ENCODE data around the gene AKAP12. TPM values are rescaled to one million over a fixed set of nuclear protein-coding genes. Genes with fewer than 3 reads are reported as not detected.

The AKAP12 gene
- total RNA-seq, 1 donor from 2014 or later, result 15.4 TPM

- DNase-seq (ENCODE audit: low spot score), result no peak
- intact Hi-C loops (cut with DNase I), result no loop called here
These were observed 29.7 kb downstream of the AKAP12 start for GRCh38 chr6:151269321-151269995.

GRCh38 chr6:151275121-151275520 lies 35.4 kb downstream of the AKAP12 start:
- DNase-seq (ENCODE audit: low spot score), result no peak
- intact Hi-C loops (cut with DNase I), result no loop called here

DNA sequence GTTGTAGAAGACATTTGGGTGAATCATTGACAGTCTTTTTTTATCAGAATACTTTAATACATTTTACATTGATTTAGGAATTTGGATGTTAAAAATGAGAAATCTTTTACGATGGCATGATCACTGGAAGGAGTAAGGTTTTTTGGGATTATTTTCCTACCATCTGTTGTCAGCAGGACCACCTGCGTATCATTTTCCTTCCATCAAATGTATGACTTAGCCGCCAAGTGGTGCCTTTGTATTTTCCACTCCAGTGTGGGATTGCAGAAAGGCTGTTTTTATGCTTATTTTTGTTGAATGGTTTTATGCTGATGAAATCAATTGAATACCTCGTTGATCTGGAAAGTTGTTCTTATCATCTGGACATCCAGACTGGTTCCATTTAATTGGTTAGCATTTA lies 35.8 kb downstream of the AKAP12 start:
- intact Hi-C loops (cut with DNase I), result no loop called here
- DNase-seq (ENCODE audit: low spot score), result no peak

- intact Hi-C loops (cut with DNase I), result no loop called here
- no peak for DNase-seq (ENCODE audit: low spot score)
These were observed 36.5 kb downstream of the AKAP12 start for GRCh38 chr6:151276112-151276740.

- no peak for DNase-seq (ENCODE audit: low spot score)
- intact Hi-C loops (cut with DNase I), result no loop called here
These were observed 40.1 kb downstream of the AKAP12 start for GRCh38 chr6:151279891-151280290.

GRCh38 chr6:151280859-151281258 lies 41.1 kb downstream of the AKAP12 start:
- no peak for DNase-seq (ENCODE audit: low spot score)
- intact Hi-C loops (cut with DNase I), result no loop called here

GRCh38 chr6:151284012-151284411 lies 44.2 kb downstream of the AKAP12 start:
- DNase-seq (ENCODE audit: low spot score), result no peak
- intact Hi-C loops (cut with DNase I), result no loop called here

DNA sequence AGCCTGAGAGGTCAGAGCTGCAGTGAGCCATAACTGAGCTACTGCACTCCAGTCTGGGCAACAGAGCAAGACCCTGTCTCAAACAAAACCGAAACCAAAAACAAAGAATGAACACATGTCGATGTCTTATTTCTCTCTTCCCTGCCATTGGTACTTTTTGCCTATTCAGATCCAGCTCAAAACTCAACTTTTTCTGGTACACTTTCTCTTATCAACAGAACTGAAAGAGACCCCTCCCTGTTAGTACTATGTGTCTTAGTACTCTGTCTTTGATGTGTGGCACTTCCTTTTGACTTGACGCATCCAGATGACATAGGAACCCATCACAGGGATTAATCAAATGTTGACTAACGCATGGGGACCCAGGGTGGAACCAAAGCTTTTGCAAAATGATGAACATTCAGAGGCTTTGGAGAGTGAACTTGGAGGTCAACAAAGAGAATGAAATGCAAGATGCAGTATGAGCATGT lies 44.8 kb downstream of the AKAP12 start:
- no peak for DNase-seq (ENCODE audit: low spot score)
- intact Hi-C loops (cut with DNase I), result no loop called here

DNA sequence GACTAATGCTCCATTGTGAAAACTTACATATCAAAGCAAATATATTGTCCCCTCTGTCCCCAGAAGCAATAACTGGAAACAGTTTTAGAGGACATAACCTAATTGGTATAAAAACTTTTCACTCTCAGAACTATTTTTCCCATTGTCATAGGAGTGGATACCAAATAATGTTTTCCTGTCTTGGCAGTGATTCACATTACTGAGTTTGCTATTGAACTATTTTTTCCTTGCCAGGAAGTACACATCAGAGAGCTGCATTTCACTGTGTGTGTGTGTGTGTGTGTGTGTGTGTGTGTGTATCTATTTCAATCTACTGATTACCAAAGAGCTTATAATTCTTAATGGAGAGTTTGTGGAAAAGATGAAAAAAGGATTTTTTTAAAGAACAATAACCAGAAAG lies 45.4 kb downstream of the AKAP12 start:
- intact Hi-C loops (cut with DNase I), result no loop called here
- no peak for DNase-seq (ENCODE audit: low spot score)

GRCh38 chr6:151286214-151286613 lies 46.4 kb downstream of the AKAP12 start:
- no peak for DNase-seq (ENCODE audit: low spot score)
- intact Hi-C loops (cut with DNase I), result no loop called here

- DNase-seq (ENCODE audit: low spot score), result no peak
- intact Hi-C loops (cut with DNase I), result no loop called here
These were observed 49.1 kb downstream of the AKAP12 start for GRCh38 chr6:151288712-151289398.

- no peak for DNase-seq (ENCODE audit: low spot score)
These were observed 49.7 kb downstream of the AKAP12 start for GRCh38 chr6:151289399-151290007.

DNA sequence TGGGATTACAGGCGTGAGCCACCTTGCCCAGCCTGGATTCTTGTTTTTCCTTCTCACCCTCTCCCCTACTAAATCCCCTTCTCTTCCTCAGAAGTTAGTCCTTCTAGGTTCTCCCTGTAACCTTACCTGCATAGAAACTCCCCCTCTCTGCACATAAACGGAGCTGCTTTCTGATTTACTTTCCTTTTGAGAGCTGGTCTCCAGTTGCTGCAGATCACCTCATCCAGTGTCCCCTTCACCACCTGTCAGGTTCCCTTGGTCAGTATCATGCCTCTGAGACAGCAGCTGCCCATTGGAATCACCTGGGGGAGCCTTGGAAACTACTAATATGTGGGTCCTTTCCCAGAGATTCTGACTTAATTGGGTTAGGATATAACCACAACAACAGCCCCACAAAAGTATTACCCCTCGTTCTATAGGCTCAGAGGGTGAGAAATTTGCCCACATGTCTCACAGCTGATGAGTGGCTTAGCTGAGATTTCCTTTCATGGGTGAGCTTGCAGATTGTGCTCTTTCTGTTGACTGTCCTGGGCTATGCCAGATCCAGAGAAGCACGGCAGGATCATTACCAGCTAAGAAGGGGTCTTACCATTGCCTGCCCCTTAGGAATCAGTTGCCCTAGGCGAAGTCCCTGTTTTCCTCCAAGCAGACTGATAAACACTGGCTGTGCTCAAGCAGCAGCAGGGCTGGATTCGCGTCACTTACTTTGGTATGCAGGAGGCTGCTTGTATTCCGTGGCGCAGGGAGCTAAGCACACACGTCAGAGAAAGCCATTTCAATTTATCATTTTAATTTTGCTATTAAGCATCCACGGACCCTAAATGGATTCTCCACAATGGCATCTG lies 51.3 kb downstream of the AKAP12 start:
- no peak for DNase-seq (ENCODE audit: low spot score)
- intact Hi-C loops (cut with DNase I), result no loop called here

More at GRCh38 chr6:151289399-151290007, 49.7 kb downstream of the AKAP12 start:
- intact Hi-C loops (cut with DNase I), result no loop called here

DNA sequence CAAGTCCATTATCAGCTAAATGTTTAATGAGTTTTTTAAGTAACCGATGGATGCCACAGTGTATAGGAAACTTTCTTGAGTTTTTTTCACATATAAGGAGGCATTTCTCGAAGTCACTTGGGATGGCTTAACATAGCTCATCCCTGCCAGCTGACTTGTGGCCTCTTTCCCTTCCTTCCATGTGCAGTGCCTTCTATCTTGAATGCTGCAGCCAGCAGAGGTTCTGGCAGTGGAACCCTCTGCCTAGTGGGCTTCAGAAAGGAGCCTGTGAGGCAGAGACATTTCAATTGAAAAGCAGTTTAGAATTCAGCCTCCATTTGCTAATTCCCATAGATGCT lies 51.9 kb downstream of the AKAP12 start:
- no peak for DNase-seq (ENCODE audit: low spot score)
- intact Hi-C loops (cut with DNase I), result no loop called here

DNA sequence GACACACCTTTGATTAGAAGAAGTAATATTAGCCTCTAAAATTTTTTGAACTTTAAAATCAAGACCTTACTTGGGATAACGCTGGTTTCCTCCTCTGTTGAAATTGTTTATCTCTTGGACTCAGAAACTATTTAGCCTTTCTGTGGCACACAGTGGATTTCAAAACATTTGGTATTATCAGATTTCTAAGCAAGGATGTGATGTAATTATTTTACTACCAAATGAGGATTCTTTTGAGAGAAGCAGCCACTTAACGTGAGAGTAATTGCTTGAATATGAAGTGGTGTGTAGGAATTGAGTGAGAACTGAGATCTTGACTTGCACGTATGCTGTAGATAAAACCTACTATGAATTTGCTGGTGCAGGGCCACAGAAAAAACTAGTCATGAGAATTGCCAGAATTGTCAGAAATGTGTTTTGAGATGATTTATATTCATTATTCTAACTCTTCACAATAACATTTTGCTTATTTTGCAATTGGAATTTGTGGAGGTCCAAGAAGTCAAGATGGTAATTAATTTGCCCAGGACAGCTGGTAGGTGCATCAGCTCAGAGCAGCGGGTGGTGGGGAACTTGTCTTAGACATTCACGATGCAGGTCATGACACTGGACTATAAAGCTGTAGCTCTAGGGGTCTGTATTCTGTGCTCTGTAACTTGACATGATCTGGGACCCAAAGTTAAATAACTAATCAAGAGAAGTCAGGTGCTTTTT lies 53.4 kb downstream of the AKAP12 start:
- intact Hi-C loops (cut with DNase I), result no loop called here
- DNase-seq (ENCODE audit: low spot score), result no peak

GRCh38 chr6:151293688-151294016 lies 53.9 kb downstream of the AKAP12 start:
- intact Hi-C loops (cut with DNase I), result no loop called here
- no peak for DNase-seq (ENCODE audit: low spot score)

DNA sequence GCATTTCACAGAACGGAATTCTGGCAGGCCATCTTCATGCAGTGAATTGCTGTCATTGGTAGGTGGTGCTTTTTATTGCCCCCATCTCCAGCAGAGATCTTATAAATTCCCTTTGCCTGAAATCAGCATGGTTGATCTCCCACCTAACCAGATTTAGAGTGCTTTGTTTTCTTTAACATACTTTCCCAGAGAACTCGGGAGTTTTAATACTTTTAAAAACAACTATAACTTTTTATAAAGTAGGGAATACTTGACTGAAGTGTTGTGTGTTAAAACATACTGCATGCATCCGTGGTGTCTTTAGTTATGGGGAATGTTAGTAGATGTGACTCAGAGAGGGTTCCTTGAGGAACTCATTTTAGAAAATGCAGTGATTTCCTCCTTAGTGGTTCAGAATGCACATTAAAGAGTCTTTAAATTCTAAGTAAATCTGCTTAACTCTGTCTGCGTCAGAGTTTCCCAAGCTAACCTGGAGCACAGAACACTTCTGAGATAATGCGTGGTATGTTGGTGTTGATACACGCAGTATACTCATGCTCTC lies 54.9 kb downstream of the AKAP12 start:
- DNase-seq (ENCODE audit: low spot score), result no peak
- intact Hi-C loops (cut with DNase I), result no loop called here

- intact Hi-C loops (cut with DNase I), result no loop called here
- no peak for DNase-seq (ENCODE audit: low spot score)
These were observed 58.1 kb downstream of the AKAP12 start for GRCh38 chr6:151297886-151298285.

- intact Hi-C loops (cut with DNase I), result no loop called here
- DNase-seq (ENCODE audit: low spot score), result no peak
These were observed 59.2 kb downstream of the AKAP12 start for GRCh38 chr6:151299011-151299410.

All from cardiac septum (tissue), 1 donor.